Gastroesophageal sphincter (tissue), 4 donors: ENCODE results near the gene RTN4RL1. TPM values are rescaled to one million over a fixed set of nuclear protein-coding genes. Genes with fewer than 3 reads are reported as not detected.

Source experiments
- ATAC-seq: fragments of 150-250 bp; one replicate; pipeline ENCODE4 v1.9.1; 2016; ENCODE audit warnings: mild to moderate bottlenecking, moderate library complexity
- H3K27ac ChIP-seq, 4 donors: fragments of 200-600 bp; sonication (generic) in 3 of 4; 1 replicate in 3 of 4; 2 replicates in 1 of 4; pipeline ENCODE4 v1.5.1; 2016 to 2019
- H3K27me3 ChIP-seq: fragments of 200-600 bp; sonication (generic); one replicate; pipeline ENCODE4 v1.5.1; 2019
- H3K36me3 ChIP-seq, 2 donors: fragments of 200-600 bp; sonication (generic); one replicate each; pipeline ENCODE4 v1.5.1; 2019; ENCODE audit warnings: control low read depth in 1 of 2
- H3K4me1 ChIP-seq, 3 donors: fragments of 200-600 bp; sonication (generic); 1 replicate in 2 of 3; 2 replicates in 1 of 3; pipeline ENCODE4 v1.5.1; 2016 to 2019; ENCODE audit warnings: control low read depth in 2 of 3
- H3K4me3 ChIP-seq, 2 donors: fragments of 200-600 bp; sonication (generic); one replicate each; pipeline ENCODE4 v1.5.1; 2019; ENCODE audit warnings: mild to moderate bottlenecking in 1 of 2, moderate library complexity in 1 of 2
- H3K9me3 ChIP-seq, 3 donors: fragments of 200-600 bp; sonication (generic); one replicate each; pipeline ENCODE4 v1.5.1; 2017 to 2019; ENCODE audit warnings: control low read depth in 2 of 3
- CTCF ChIP-seq, 4 experiments: fragments of 200-600 bp in 2 of 4; fragments of 450-650 bp in 2 of 4; sonication (generic) in 1 of 4; IDR thresholded peaks; one replicate each; pipeline ENCODE4 v1.5.1; 2017 to 2019; ENCODE audit warnings: antibody characterized with exemption in 4 of 4, mild to moderate bottlenecking in 2 of 4, moderate library complexity in 2 of 4
- EP300 ChIP-seq: sonication (generic); formaldehyde crosslinking; IDR thresholded peaks from one replicate; pipeline ENCODE4 v1.6.1; 2017; ENCODE audit warnings: antibody characterized with exemption, mild to moderate bottlenecking
- POLR2A ChIP-seq, 2 donors: fragments of 450-650 bp; IDR thresholded peaks; one replicate each; pipeline ENCODE4 v1.6.1; 2017; ENCODE audit warnings: antibody characterized with exemption in 2 of 2, mild to moderate bottlenecking in 2 of 2, moderate library complexity in 1 of 2
- POLR2AphosphoS5 ChIP-seq: sonication (generic); formaldehyde crosslinking; IDR thresholded peaks from one replicate; pipeline ENCODE4 v1.6.1; 2017; ENCODE audit warnings: antibody characterized with exemption
- WGBS, 2 donors: methylation state at CpG; one replicate each; pipeline ENCODE4 v1.1.5; 2018; ENCODE audit warnings: low coverage in 1 of 2; 5-methylcytosine and 5-hydroxymethylcytosine counted together
- total RNA-seq, 4 donors: library from RNA; depleted of rRNA; stranded (reverse); fragments of >200 nt; gene quantifications; one replicate each; pipeline ENCODE4 v1.1.0, GENCODE V29; 2016

The RTN4RL1 gene
- total RNA-seq, 4 donors from 2014 or later, result 0.58 to 0.81 (median 0.72) TPM; not detected in 1

- H3K36me3 ChIP-seq, result no peaks in the 10 kb centered on the region
- no peak overlapping the region for H3K27ac ChIP-seq
- H3K4me3 ChIP-seq, result no peak overlapping the region
- TF ChIP-seq EP300, result no peak
- TF ChIP-seq POLR2AphosphoS5, result no peak
- no peak for TF ChIP-seq POLR2A (IDR thresholded peaks at IDR 0.05)
- TF ChIP-seq CTCF (IDR thresholded peaks at IDR 0.05), result no peak
- no peaks in the 10 kb centered on the region for H3K9me3 ChIP-seq
- H3K27me3 ChIP-seq, result peaks cover 71% of the 10 kb centered on the region
- ATAC-seq, result no peak
- WGBS, 2 donors, result 32% methylated on average over 3 of the region's 8 CpGs; no CpG with 5 or more reads in 1 of the 2 donors
- H3K4me1 ChIP-seq, result no peaks in the 10 kb centered on the region
Observed at GRCh38 chr17:1914661-1915083, 110.5 kb downstream of the RTN4RL1 start.

GRCh38 chr17:1913702-1914101 is 111.4 kb downstream of the RTN4RL1 start:
- no peak for ATAC-seq
- H3K27me3 ChIP-seq, result peaks cover 77% of the 10 kb centered on the region
- TF ChIP-seq CTCF (IDR thresholded peaks at IDR 0.05), result no peak
- TF ChIP-seq POLR2AphosphoS5, result no peak
- TF ChIP-seq POLR2A (IDR thresholded peaks at IDR 0.05), result no peak
- no peak for TF ChIP-seq EP300
- WGBS, 2 donors, result 77 to 88% methylated on average over 12 of the region's 14 CpGs
- no peaks in the 10 kb centered on the region for H3K9me3 ChIP-seq
- H3K27ac ChIP-seq, result no peak overlapping the region
- no peak overlapping the region for H3K4me3 ChIP-seq
- peaks cover 0 to 2% (median 0%) of the 10 kb centered on the region in 3 donors for H3K4me1 ChIP-seq
- no peaks in the 10 kb centered on the region for H3K36me3 ChIP-seq

GRCh38 chr17:1912146-1912545 is 113.0 kb downstream of the RTN4RL1 start:
- no peak overlapping the region for H3K27ac ChIP-seq
- no peak overlapping the region for H3K4me3 ChIP-seq
- H3K4me1 ChIP-seq, result peaks cover 0 to 15% (median 8%) of the 10 kb centered on the region in 3 donors
- TF ChIP-seq POLR2AphosphoS5 (no peak), CTCF (IDR thresholded peaks at IDR 0.05) (no peak), EP300 (no peak), POLR2A (IDR thresholded peaks at IDR 0.05) (no peak)
- no peaks in the 10 kb centered on the region for H3K36me3 ChIP-seq
- WGBS, 2 donors, result 38 to 42% methylated on average over 4 to 7 of the region's 7 CpGs
- no peaks in the 10 kb centered on the region for H3K9me3 ChIP-seq
- peaks cover 92% of the 10 kb centered on the region for H3K27me3 ChIP-seq
- no peak for ATAC-seq

- WGBS, 2 donors, result 75 to 83% methylated on average over 2 of the region's 3 CpGs
- Histone ChIP-seq H3K9me3 (no peaks in the 10 kb centered on the region), H3K4me3 (no peak overlapping the region), H3K27ac (no peak overlapping the region), H3K36me3 (no peaks in the 10 kb centered on the region), H3K4me1 (peaks cover 0 to 15% (median 8%) of the 10 kb centered on the region in 3 donors), H3K27me3 (peaks cover 93% of the 10 kb centered on the region)
- no peak for ATAC-seq
- TF ChIP-seq POLR2AphosphoS5 (no peak), CTCF (IDR thresholded peaks at IDR 0.05) (no peak), POLR2A (IDR thresholded peaks at IDR 0.05) (no peak), EP300 (no peak)
Observed at GRCh38 chr17:1909985-1910384, 115.1 kb downstream of the RTN4RL1 start.

GRCh38 chr17:1908699-1909309 is 116.3 kb downstream of the RTN4RL1 start:
- Histone ChIP-seq H3K9me3 (no peaks in the 10 kb centered on the region), H3K4me3 (peak overlapping the region in 1 of 2 donors; percentile 29), H3K27ac (no peak overlapping the region), H3K36me3 (no peaks in the 10 kb centered on the region), H3K27me3 (peaks cover 90% of the 10 kb centered on the region), H3K4me1 (peaks cover 0 to 15% (median 8%) of the 10 kb centered on the region in 3 donors)
- TF ChIP-seq EP300 (no peak), POLR2A (IDR thresholded peaks at IDR 0.05) (no peak), POLR2AphosphoS5 (no peak), CTCF (IDR thresholded peaks at IDR 0.05) (peak in 3 of 4 experiments; percentile 77 to 79 (median 78))
- 6 to 9% methylated on average over 6 of the region's 22 CpGs for WGBS, 2 donors
- peak; percentile 84 for ATAC-seq
